IMR-90 (cell line): ENCODE data around the gene PRPH2. TPM values are rescaled to one million over a fixed set of nuclear protein-coding genes. Genes with fewer than 3 reads are reported as not detected.
"Not testable (repeated sequence)": the region's sequence is repeated elsewhere in the genome, so short reads cannot be mapped to it uniquely, and the experiment has no call there.

ENCODE experiments used
- ATAC-seq: fragments of 200-7000 bp; cut with Tn5 transposase; 2 replicates; pipeline ENCODE4 v1.9.1; 2020; ENCODE audit warnings: low read depth, mild to moderate bottlenecking, moderate library complexity
- BruUV-seq: library from RNA; stranded (reverse); fragments of 400-500 nt; replicated peaks from 2 replicates; lab custom pipeline; 2021; lab: Mats Ljungman, UMichigan
- CTCF ChIA-PET: fragments of 300-600 bp; formaldehyde crosslinking; extraction: SDS; loops from one replicate; lab custom pipeline; 2021; ENCODE audit warnings: antibody characterized with exemption; lab: Yijun Ruan, JAX
- POLR2A ChIA-PET: fragments of 300-600 bp; sonication (Branson Sonifier 250); formaldehyde crosslinking; loops from one replicate; lab custom pipeline; 2022; ENCODE audit warnings: antibody characterized with exemption; ENCODE audit not compliant: unreplicated experiment; lab: Charles Lee
- DNase-seq: peaks from one replicate; pipeline ENCODE4 v3.0.0; 2013
- H2AFZ ChIP-seq: replicated peaks from 2 replicates; pipeline ENCODE3; 2013; ENCODE audit warnings: low read length, mild to moderate bottlenecking; ENCODE audit not compliant: poor library complexity
- H2AK5ac ChIP-seq: 2 replicates; pipeline ENCODE4 v1.6.1; 2013; ENCODE audit warnings: low read depth, low read length, inconsistent platforms
- H2AK9ac ChIP-seq: replicated peaks from 2 replicates; pipeline ENCODE3; 2013; ENCODE audit warnings: mild to moderate bottlenecking, low read depth, low read length, moderate library complexity; ENCODE audit not compliant: poor library complexity
- H2BK120ac ChIP-seq: 2 replicates; pipeline ENCODE4 v1.6.1; 2013; ENCODE audit warnings: low read depth, low read length, inconsistent platforms
- H2BK15ac ChIP-seq: 3 replicates; pipeline ENCODE4 v1.6.1; 2013; ENCODE audit warnings: low read depth, low read length, inconsistent platforms
- H2BK20ac ChIP-seq: 2 replicates; pipeline ENCODE4 v1.6.1; 2013; ENCODE audit warnings: low read depth, mild to moderate bottlenecking, inconsistent platforms, low read length, moderate library complexity
- H2BK5ac ChIP-seq: 2 replicates; pipeline ENCODE4 v1.6.1; 2013; ENCODE audit warnings: mild to moderate bottlenecking, low read depth, low read length, inconsistent platforms; ENCODE audit not compliant: poor library complexity, severe bottlenecking
- H3K14ac ChIP-seq: replicated peaks from 2 replicates; pipeline ENCODE4 v1.6.1; 2013; ENCODE audit warnings: low read depth, low read length, inconsistent platforms
- H3K18ac ChIP-seq: 2 replicates; pipeline ENCODE4 v1.6.1; 2013; ENCODE audit warnings: low read depth, low read length, control low read depth
- H3K23ac ChIP-seq: 2 replicates; pipeline ENCODE4 v1.6.1; 2013; ENCODE audit warnings: low read depth, low read length, inconsistent platforms
- H3K27ac ChIP-seq: 2 replicates; pipeline ENCODE4 v1.5.1; 2013; ENCODE audit warnings: mild to moderate bottlenecking, control low read depth, low read length; ENCODE audit not compliant: insufficient read depth
- H3K27me3 ChIP-seq: 2 replicates; pipeline ENCODE4 v1.6.1; 2013; ENCODE audit warnings: low read length; ENCODE audit not compliant: control insufficient read depth, insufficient read depth
- H3K36me3 ChIP-seq: 2 replicates; pipeline ENCODE4 v1.6.1; 2013; ENCODE audit warnings: low read length, mixed read lengths; ENCODE audit not compliant: control insufficient read depth, insufficient read depth
- H3K4ac ChIP-seq: 2 replicates; pipeline ENCODE4 v1.6.1; 2013; ENCODE audit warnings: low read depth, low read length, inconsistent platforms
- H3K4me1 ChIP-seq: 2 replicates; pipeline ENCODE4 v1.6.1; 2013; ENCODE audit warnings: low read length, mixed read lengths; ENCODE audit not compliant: control insufficient read depth, insufficient read depth
- H3K4me2 ChIP-seq: 2 replicates; pipeline ENCODE4 v1.6.1; 2013; ENCODE audit warnings: low read depth, mild to moderate bottlenecking, control low read depth, low read length, moderate library complexity
- H3K4me3 ChIP-seq: 2 replicates; pipeline ENCODE4 v1.5.1; 2013; ENCODE audit warnings: low read depth, mild to moderate bottlenecking, control low read depth, low read length, moderate library complexity; ENCODE audit not compliant: insufficient read depth
- H3K56ac ChIP-seq: 2 replicates; pipeline ENCODE4 v1.6.1; 2013; ENCODE audit warnings: low read length, inconsistent platforms; ENCODE audit not compliant: insufficient read depth; ENCODE audit errors: extremely low read depth
- H3K79me1 ChIP-seq, 2 experiments: 2 replicates each; pipeline ENCODE4 v1.6.1; 2013; ENCODE audit warnings: low read length in 2 of 2, inconsistent platforms in 1 of 2, low read depth in 1 of 2
- H3K9ac ChIP-seq: 2 replicates; pipeline ENCODE4 v1.6.1; 2013; ENCODE audit warnings: low read depth, low read length, control low read depth
- H3K9me1 ChIP-seq: 2 replicates; pipeline ENCODE4 v1.6.1; 2013; ENCODE audit warnings: low read length, inconsistent platforms; ENCODE audit not compliant: insufficient read depth
- H3K9me3 ChIP-seq: 2 replicates; pipeline ENCODE4 v1.6.1; 2013; ENCODE audit warnings: low read length; ENCODE audit not compliant: control insufficient read depth, insufficient read depth
- H4K20me1 ChIP-seq: 2 replicates; pipeline ENCODE4 v1.6.1; 2013; ENCODE audit warnings: low read length, inconsistent platforms; ENCODE audit not compliant: insufficient read depth
- H4K5ac ChIP-seq: 2 replicates; pipeline ENCODE4 v1.6.1; 2013; ENCODE audit warnings: mild to moderate bottlenecking, low read depth, low read length, control low read depth
- H4K8ac ChIP-seq, 2 experiments: 2 replicates each; pipeline ENCODE4 v1.6.1; 2013; ENCODE audit warnings: low read depth in 2 of 2, low read length in 2 of 2, control low read depth in 1 of 2, inconsistent platforms in 1 of 2
- H4K91ac ChIP-seq: 2 replicates; pipeline ENCODE4 v1.6.1; 2013; ENCODE audit warnings: low read depth, low read length, inconsistent platforms; ENCODE audit not compliant: insufficient read depth
- MAFK ChIP-seq: IDR thresholded peaks from 2 replicates; pipeline ENCODE4 v1.6.1; 2012; ENCODE audit warnings: low read depth, low read length, improper control_type of control experiment
- RCOR1 ChIP-seq: IDR thresholded peaks from 2 replicates; pipeline ENCODE4 v1.6.1; 2012; ENCODE audit warnings: mild to moderate bottlenecking, low read length, improper control_type of control experiment; ENCODE audit not compliant: insufficient replicate concordance
- SMC3 ChIP-seq: fragments of 150-350 bp; IDR thresholded peaks from 2 replicates; pipeline ENCODE4 v1.6.1; 2016; ENCODE audit warnings: low read depth, mild to moderate bottlenecking, antibody characterized with exemption, low read length, moderate library complexity
- WGBS, 2 experiments: methylation state at CpG; one replicate each; pipeline versions ENCODE4 v1.1.5 to v1.1.7; 2013; ENCODE audit warnings: missing lambda C conversion rate in 2 of 2; ENCODE audit not compliant: insufficient read length in 1 of 2; ENCODE audit errors: extremely low coverage in 2 of 2; 5-methylcytosine and 5-hydroxymethylcytosine counted together
- dilution Hi-C: fragments of 300-500 bp; cut with HindIII; formaldehyde crosslinking; loops from one replicate; pipeline ENCODE4 v1.14.3; 2018; ENCODE audit warnings: low sequenced_read_pairs; ENCODE audit not compliant: unreplicated experiment
- in situ Hi-C: fragments of 300-500 bp; cut with MboI; formaldehyde crosslinking; loops from 3 replicates; pipeline ENCODE4 v1.14.3; 2019; ENCODE audit warnings: low sequenced_read_pairs, inconsistent platforms, mixed read lengths
- intact Hi-C: fragments of 100-400 bp; cut with micrococcal nuclease; formaldehyde crosslinking; loops from 2 replicates; pipeline ENCODE4 v1.10.0; 2022
- polyA plus RNA-seq, 3 experiments: library from polyadenylated mRNA; depleted of rRNA; stranded (reverse); fragments of >200 nt; gene quantifications; 2 replicates each; pipeline ENCODE4 v1.2.3, GENCODE V29; 2012; ENCODE audit warnings: low replicate concordance in 1 of 3
- total RNA-seq: library from RNA; depleted of rRNA; stranded (reverse); fragments of >200 nt; gene quantifications from 2 replicates; pipeline ENCODE4 v1.2.3, GENCODE V29; 2012
- TF ChIP-seq, protein P1 (sequence below): fragments of 150-350 bp; IDR thresholded peaks from 2 replicates; pipeline ENCODE4 v1.6.1; 2017; ENCODE audit warnings: mild to moderate bottlenecking, antibody characterized with exemption, low read length, low read depth
- TF ChIP-seq, protein P2 (sequence below): fragments of 150-350 bp; IDR thresholded peaks from 2 replicates; pipeline ENCODE4 v1.6.1; 2016; ENCODE audit warnings: low read depth, mild to moderate bottlenecking, low read length, moderate library complexity, borderline replicate concordance

PRPH2 gene
- total and polyA plus RNA-seq, 2 of the 4 experiments (the other 2 are of a cell fraction): 1.0 to 1.1 TPM

DNA sequence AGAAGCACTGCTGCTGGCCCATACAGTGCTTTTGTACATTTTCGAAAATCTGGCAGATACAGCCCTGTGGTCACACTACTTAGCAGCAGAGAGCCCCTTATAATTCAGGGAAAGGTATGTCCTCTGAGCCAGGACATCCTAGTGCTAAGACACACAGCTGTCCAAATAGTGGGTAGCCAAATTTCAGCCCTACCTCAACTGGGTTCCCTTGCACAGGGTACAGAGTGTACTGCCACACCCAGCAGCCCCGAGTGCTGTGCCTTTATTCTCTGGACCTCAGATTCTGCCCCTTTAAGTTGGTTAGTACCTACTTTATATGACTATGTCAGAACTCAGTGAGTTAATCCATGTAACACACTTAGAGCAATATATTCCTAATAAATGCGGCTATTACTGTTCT is 47.6 kb downstream of the PRPH2 start:
- ATAC-seq: no peak
- in situ Hi-C loops (loop anchor here (25.0 kb wide), 1 partner anchor 888 kb away; no protein-coding TSS in a partner anchor), dilution Hi-C loops (loop anchor here (25.0 kb wide), 1 partner anchor 188 kb away; no protein-coding TSS in a partner anchor), intact Hi-C loops (loop anchor here (5.0 kb wide), 1 partner anchor 32 kb away; no protein-coding TSS in a partner anchor)
- Histone ChIP-seq H3K4me2 (no peak overlapping the region), H4K5ac (no peak overlapping the region), H3K4me3 (no peak overlapping the region), H2AK9ac (no peak overlapping the region), H2BK20ac (no peak overlapping the region), H3K56ac (no peak overlapping the region), H3K36me3 (peaks cover 54% of the 10 kb centered on the region), H4K20me1 (no peaks in the 10 kb centered on the region; the same call in 1 of the 2 replicates), H3K9me3 (no peaks in the 10 kb centered on the region), H3K27ac (no peak overlapping the region), H2AFZ (no peak overlapping the region), H2BK15ac (no peak overlapping the region), H3K23ac (no peak overlapping the region), H3K4me1 (no peaks in the 10 kb centered on the region), H3K4ac (no peak overlapping the region), H2AK5ac (no peak overlapping the region), H3K9me1 (no peaks in the 10 kb centered on the region), H4K8ac (no peak overlapping the region), H3K18ac (no peak overlapping the region), H2BK5ac (no peak overlapping the region), H3K9ac (no peak overlapping the region), H3K79me1 (no peaks in the 10 kb centered on the region; a peak in 1 of 4 replicates), H3K27me3 (no peaks in the 10 kb centered on the region), H3K14ac (no peak overlapping the region), H2BK120ac (no peak overlapping the region), H4K91ac (no peak overlapping the region)
- ChIA-PET CTCF (interaction anchor here (1.0 to 1.4 kb wide), 2 partner anchors 13 to 52 kb away, joined by 3 to 5 read pairs; no protein-coding TSS in a partner anchor), POLR2A (no interaction called here)
- TF ChIP-seq MAFK (no peak), RCOR1 (no peak), SMC3 (no peak)
- TF ChIP-seq, protein P1, sequence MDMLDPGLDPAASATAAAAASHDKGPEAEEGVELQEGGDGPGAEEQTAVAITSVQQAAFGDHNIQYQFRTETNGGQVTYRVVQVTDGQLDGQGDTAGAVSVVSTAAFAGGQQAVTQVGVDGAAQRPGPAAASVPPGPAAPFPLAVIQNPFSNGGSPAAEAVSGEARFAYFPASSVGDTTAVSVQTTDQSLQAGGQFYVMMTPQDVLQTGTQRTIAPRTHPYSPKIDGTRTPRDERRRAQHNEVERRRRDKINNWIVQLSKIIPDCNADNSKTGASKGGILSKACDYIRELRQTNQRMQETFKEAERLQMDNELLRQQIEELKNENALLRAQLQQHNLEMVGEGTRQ: no peak
- TF ChIP-seq, protein P2, sequence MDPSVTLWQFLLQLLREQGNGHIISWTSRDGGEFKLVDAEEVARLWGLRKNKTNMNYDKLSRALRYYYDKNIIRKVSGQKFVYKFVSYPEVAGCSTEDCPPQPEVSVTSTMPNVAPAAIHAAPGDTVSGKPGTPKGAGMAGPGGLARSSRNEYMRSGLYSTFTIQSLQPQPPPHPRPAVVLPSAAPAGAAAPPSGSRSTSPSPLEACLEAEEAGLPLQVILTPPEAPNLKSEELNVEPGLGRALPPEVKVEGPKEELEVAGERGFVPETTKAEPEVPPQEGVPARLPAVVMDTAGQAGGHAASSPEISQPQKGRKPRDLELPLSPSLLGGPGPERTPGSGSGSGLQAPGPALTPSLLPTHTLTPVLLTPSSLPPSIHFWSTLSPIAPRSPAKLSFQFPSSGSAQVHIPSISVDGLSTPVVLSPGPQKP: no peak
- no peak for DNase-seq
- WGBS, 2 experiments: no CpG with 5 or more reads among the region's 3 CpGs
- BruUV-seq: no TSS peak

DNA sequence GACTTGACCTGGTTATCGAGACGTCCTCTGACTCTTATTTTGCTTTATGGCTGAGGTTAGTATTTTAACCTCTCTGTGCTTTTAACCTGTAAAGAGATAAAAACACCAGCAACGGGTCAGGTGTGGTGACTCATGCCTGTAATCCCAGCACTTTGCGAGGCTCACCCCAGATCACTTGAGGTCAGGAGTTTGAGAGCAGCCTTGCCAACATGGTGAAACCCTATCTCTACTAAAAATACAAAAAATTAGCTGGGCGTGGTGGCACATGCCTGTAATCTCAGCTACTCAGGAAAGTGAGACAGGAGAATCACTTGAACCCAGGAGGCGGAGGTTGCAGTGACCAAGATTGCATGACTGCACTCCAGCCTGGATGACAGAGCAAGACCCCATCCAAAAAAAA is 48.0 kb downstream of the PRPH2 start:
- POLR2A ChIA-PET, H3K9ac ChIP-seq, ATAC-seq, H2AK9ac ChIP-seq, H4K8ac ChIP-seq, H4K5ac ChIP-seq, H3K79me1 ChIP-seq, intact Hi-C loops, H3K9me1 ChIP-seq, BruUV-seq, H3K9me3 ChIP-seq, H3K27ac ChIP-seq, H3K27me3 ChIP-seq, H3K56ac ChIP-seq, H3K14ac ChIP-seq, DNase-seq, H2BK120ac ChIP-seq, H4K91ac ChIP-seq, H2BK15ac ChIP-seq, H2AFZ ChIP-seq, H2AK5ac ChIP-seq, H3K4me3 ChIP-seq, H2BK5ac ChIP-seq, H3K4me1 ChIP-seq, H3K18ac ChIP-seq, H4K20me1 ChIP-seq, H2BK20ac ChIP-seq, H3K4me2 ChIP-seq, H3K23ac ChIP-seq, H3K4ac ChIP-seq: not testable (repeated sequence)
- peaks cover 57% of the 10 kb centered on the region for H3K36me3 ChIP-seq
- in situ Hi-C loops: loop anchor here (25.0 kb wide), 1 partner anchor 888 kb away; no protein-coding TSS in a partner anchor
- dilution Hi-C loops: loop anchor here (25.0 kb wide), 1 partner anchor 188 kb away; no protein-coding TSS in a partner anchor
- CTCF ChIA-PET: interaction anchor here (1.0 to 1.4 kb wide), 2 partner anchors 13 to 52 kb away, joined by 3 to 5 read pairs; no protein-coding TSS in a partner anchor
- no CpG with 5 or more reads among the region's 6 CpGs for WGBS, 2 experiments
